Heart left ventricle (tissue), 13 donors: ENCODE results near the gene PARD3.

Experiments used
- POLR2A ChIP-seq, 2 donors: fragments of 450-650 bp; IDR thresholded peaks; one replicate each; pipeline ENCODE4 v1.6.1; 2017; ENCODE audit warnings: antibody characterized with exemption in 2 of 2, mild to moderate bottlenecking in 2 of 2, moderate library complexity in 2 of 2
- TF ChIP-seq, protein P1 (sequence below), 12 donors: fragments of 200-600 bp; sonication (generic) in 4 of 12; IDR thresholded peaks; one replicate each; pipeline versions ENCODE4 v1.5.0 to v1.8.0; 2018 to 2022; ENCODE audit warnings: antibody characterized with exemption in 12 of 12, mild to moderate bottlenecking in 5 of 12
- donor health status: ischemic (EF 13 %, LVEDD 7.1; RV severe dilation, severe dysfunction).
- donor health status: DM: no; HTN: yes; CAD: no.
- donor health status: DM: no; HTN: no; CAD: no.
- donor health status: ischemic (EF 25% LVEDD 6.9; RV normal size, moderate dysfunction).
- donor health status: ischemic (EF 25% LVEDD 5.7; RV mildly dilated, moderate dysfunction).
- donor health status: ischemic (EF 35%, LVEDD 5.7; RV mildly dilated, moderate dysfunction).
- donor health status: nonischemic (EF 11% LVEDD 7.7; RV severe dilation, severe dysfunction).
- donor health status: DM: yes; HTN: yes; CAD: no.
- donor health status: PGD.
- donor health status: ischemic (EF 29% LVEDD 5.4; RV normal size, mild dysfunction).
- donor health status: nonischemic (EF 23%, LVEDD 6.1; RV moderate dilation, normal function).

DNA sequence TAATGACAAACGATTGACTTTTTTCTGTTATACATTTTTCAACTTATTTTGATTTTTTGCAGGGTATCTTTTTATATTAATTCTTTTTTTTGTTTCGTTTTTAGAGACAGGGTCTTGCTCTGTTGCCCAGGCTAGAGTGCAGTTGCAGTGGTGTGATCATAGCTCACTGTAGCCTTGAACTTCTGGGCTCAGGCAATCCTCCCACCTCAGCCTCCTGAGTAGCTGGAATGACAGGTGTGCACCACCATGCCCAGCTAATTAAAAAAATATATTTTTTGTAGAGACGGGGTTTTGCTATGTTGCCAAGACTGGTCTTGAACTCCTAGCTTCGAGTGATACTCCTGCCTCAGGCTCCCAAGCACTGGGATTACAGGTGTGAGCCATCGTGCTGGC lies 601.3 kb downstream of the PARD3 start:
- TF ChIP-seq, protein P1, sequence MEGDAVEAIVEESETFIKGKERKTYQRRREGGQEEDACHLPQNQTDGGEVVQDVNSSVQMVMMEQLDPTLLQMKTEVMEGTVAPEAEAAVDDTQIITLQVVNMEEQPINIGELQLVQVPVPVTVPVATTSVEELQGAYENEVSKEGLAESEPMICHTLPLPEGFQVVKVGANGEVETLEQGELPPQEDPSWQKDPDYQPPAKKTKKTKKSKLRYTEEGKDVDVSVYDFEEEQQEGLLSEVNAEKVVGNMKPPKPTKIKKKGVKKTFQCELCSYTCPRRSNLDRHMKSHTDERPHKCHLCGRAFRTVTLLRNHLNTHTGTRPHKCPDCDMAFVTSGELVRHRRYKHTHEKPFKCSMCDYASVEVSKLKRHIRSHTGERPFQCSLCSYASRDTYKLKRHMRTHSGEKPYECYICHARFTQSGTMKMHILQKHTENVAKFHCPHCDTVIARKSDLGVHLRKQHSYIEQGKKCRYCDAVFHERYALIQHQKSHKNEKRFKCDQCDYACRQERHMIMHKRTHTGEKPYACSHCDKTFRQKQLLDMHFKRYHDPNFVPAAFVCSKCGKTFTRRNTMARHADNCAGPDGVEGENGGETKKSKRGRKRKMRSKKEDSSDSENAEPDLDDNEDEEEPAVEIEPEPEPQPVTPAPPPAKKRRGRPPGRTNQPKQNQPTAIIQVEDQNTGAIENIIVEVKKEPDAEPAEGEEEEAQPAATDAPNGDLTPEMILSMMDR (IDR thresholded peaks at IDR 0.05): no peak
- no peak for TF ChIP-seq POLR2A (IDR thresholded peaks at IDR 0.05)
